Right atrium auricular region (tissue), 2 donors: ENCODE data around the gene ISCA1. TPM values are rescaled to one million over a fixed set of nuclear protein-coding genes. Genes with fewer than 3 reads are reported as not detected.
"Not testable (repeated sequence)": the region's sequence is repeated elsewhere in the genome, so short reads cannot be mapped to it uniquely, and the experiment has no call there.

Experiments
- DNase-seq: peaks from one replicate; pipeline ENCODE4 v3.0.0-alpha.2; 2019; ENCODE audit warnings: low spot score
- H3K27ac ChIP-seq, 2 donors: fragments of 200-600 bp; sonication (generic); 1 replicate in 1 of 2; 2 replicates in 1 of 2; pipeline ENCODE4 v1.5.1; 2016 to 2019
- H3K27me3 ChIP-seq, 2 donors: fragments of 200-600 bp; sonication (generic); one replicate each; pipeline versions ENCODE4 v1.5.1 to v1.6.0; 2017 to 2019
- H3K36me3 ChIP-seq: fragments of 200-600 bp; sonication (generic); one replicate; pipeline ENCODE4 v1.5.1; 2016
- H3K4me1 ChIP-seq, 2 donors: fragments of 200-600 bp; sonication (generic); one replicate each; pipeline versions ENCODE4 v1.5.1 to v1.6.0; 2017 to 2019
- H3K4me3 ChIP-seq, 2 donors: fragments of 200-600 bp; sonication (generic); 1 replicate in 1 of 2; 2 replicates in 1 of 2; pipeline ENCODE4 v1.5.1; 2017 to 2019; ENCODE audit warnings: mild to moderate bottlenecking in 1 of 2, moderate library complexity in 1 of 2
- H3K9me3 ChIP-seq, 2 donors: fragments of 200-600 bp; sonication (generic); one replicate each; pipeline ENCODE4 v1.5.1; 2019
- total RNA-seq, 2 donors: library from RNA; depleted of rRNA; stranded (reverse); fragments of >200 nt; gene quantifications; one replicate each; pipeline ENCODE4 v1.1.0, GENCODE V29; 2016
- TF ChIP-seq, protein P1 (sequence below), 2 donors: fragments of 200-600 bp; sonication (generic); IDR thresholded peaks; one replicate each; pipeline ENCODE4 v1.5.1; 2019; ENCODE audit warnings: antibody characterized with exemption in 2 of 2

Gene ISCA1
- total RNA-seq, 2 donors from 2014 or later = 54.8 to 99.9 TPM

DNA sequence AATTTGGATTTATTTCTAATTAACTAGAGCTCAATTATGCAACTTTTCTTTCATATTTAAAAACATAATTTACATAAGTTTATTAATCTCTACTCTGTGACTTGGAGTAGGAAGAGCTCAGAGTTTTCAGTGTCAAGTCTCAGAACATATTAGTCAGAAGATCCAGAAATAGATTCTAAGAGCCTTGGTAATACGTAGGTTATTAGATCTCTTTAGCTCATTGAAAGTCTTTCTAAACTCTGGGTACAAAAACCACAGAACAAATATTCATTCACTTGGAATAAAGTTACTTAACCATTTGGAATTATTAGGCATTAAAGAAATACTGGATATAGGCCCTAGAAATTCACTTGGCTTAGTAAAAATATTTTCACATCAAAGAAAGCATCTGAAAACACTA is 26.3 kb upstream of the ISCA1 start:
- H3K9me3 ChIP-seq = no peaks in the 10 kb centered on the region
- H3K27me3 ChIP-seq = no peaks in the 10 kb centered on the region
- H3K36me3 ChIP-seq = peaks cover 75% of the 10 kb centered on the region
- no peaks in the 10 kb centered on the region for H3K4me1 ChIP-seq
- no peak for DNase-seq
- H3K4me3 ChIP-seq = no peak overlapping the region
- TF ChIP-seq, protein P1, sequence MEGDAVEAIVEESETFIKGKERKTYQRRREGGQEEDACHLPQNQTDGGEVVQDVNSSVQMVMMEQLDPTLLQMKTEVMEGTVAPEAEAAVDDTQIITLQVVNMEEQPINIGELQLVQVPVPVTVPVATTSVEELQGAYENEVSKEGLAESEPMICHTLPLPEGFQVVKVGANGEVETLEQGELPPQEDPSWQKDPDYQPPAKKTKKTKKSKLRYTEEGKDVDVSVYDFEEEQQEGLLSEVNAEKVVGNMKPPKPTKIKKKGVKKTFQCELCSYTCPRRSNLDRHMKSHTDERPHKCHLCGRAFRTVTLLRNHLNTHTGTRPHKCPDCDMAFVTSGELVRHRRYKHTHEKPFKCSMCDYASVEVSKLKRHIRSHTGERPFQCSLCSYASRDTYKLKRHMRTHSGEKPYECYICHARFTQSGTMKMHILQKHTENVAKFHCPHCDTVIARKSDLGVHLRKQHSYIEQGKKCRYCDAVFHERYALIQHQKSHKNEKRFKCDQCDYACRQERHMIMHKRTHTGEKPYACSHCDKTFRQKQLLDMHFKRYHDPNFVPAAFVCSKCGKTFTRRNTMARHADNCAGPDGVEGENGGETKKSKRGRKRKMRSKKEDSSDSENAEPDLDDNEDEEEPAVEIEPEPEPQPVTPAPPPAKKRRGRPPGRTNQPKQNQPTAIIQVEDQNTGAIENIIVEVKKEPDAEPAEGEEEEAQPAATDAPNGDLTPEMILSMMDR (IDR thresholded peaks at IDR 0.05) = no peak
- no peak overlapping the region for H3K27ac ChIP-seq

DNA sequence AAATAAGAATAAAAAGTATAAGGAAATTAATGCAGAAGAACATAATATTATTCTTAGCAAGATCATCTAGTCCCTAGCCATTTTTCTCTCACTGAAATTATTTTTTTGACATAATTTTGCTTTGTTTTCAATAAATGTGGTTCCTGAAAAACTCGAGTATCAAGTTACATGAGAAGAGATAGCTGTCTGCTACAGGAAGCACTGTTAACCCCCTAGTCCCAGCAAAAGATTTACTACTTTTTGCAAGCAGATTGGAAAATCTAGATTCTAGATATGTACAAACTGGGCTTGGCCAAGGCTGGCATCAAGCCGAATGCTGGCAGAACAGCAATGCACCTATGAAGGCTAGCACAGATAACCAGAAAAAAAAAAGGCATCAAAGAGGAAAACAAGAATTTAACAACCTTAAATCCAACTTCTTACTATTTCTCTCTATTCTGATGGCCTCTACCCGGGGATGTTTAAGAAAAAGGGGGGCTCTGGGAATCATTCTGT is 21.9 kb upstream of the ISCA1 start:
- H3K9me3 ChIP-seq = no peaks in the 10 kb centered on the region
- H3K4me1 ChIP-seq = no peaks in the 10 kb centered on the region
- TF ChIP-seq, protein P1 (IDR thresholded peaks at IDR 0.05) = no peak
- peaks cover 90% of the 10 kb centered on the region for H3K36me3 ChIP-seq
- no peak for DNase-seq
- no peak overlapping the region for H3K27ac ChIP-seq
- no peak overlapping the region for H3K4me3 ChIP-seq
- no peaks in the 10 kb centered on the region for H3K27me3 ChIP-seq

DNA sequence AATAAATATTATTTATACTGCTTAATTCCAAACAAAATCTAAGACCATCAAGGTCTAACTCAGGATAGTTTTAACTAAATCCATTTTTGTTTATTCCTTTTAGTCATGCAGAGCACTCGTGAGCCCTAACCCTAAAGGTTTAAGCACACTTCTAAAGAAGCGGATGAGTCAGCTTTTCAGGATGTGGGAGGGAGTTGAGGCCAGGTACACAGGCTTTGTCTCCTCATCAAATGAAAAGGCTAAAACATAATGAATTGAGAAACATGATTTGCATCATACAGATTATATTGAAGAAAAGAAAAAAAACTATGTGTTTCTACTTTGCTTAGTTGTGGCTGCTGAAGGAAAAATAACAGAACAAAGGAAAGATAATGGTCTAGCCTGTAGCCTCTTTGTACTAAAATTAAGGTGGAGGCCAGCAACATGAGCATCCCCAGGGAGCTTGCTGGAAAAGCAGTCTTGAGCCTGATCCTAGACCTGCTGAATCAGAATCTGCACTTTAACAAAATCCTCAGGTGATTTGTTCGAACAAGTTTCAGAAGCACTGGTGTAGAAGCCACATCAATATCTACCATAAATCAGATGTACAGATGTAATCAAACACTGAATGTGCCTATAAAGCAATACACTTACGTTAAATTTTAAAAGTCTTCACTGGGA is 21.1 kb upstream of the ISCA1 start:
- Histone ChIP-seq H3K4me3 (no peak overlapping the region), H3K4me1 (no peaks in the 10 kb centered on the region), H3K9me3 (no peaks in the 10 kb centered on the region), H3K27me3 (no peaks in the 10 kb centered on the region), H3K36me3 (peaks cover 93% of the 10 kb centered on the region), H3K27ac (no peak overlapping the region)
- TF ChIP-seq, protein P1 (IDR thresholded peaks at IDR 0.05) = no peak
- no peak for DNase-seq

DNA sequence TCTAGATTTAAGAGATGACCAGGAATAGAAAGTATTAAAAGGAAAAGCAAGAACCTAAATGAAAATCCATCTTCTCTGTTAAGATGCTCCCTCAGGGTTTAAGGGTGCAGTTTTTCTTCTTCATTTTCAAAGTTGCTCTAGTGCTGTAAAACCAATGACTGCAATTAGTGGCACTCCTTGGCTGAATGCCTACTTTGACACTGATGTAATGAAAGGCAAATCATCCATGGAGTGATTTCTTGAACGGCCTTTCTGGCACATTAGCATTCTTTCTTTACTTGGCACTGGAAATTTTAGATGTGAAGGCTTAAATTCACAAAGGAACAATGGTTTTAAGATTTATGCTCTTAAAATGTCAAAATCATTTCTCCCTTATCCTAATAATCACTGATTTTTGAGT is 19.3 kb upstream of the ISCA1 start:
- Histone ChIP-seq H3K36me3 (peaks cover 91% of the 10 kb centered on the region), H3K27ac (no peak overlapping the region)

DNA sequence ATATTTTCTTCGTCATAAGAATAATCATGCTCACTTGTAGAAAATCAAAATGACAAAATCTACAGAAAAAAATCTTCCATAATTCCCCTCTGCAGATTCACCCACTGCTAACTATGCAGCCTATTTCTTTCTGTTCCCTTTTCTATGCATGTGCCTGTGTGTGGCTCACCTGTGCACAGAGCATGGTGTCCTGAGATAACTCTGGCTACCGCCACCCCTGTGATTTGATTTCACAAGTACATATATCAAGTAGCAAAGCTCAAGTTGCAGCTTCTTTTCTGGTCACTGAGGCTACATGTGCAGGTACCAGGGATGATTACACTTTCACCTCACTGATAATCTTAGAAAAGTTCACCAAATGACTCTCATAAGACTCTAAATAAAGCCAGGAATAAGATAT is 18.4 kb upstream of the ISCA1 start:
- Histone ChIP-seq H3K4me3 (no peak overlapping the region), H3K4me1 (no peaks in the 10 kb centered on the region), H3K9me3 (no peaks in the 10 kb centered on the region), H3K27ac (no peak overlapping the region), H3K27me3 (no peaks in the 10 kb centered on the region), H3K36me3 (peaks cover 84% of the 10 kb centered on the region)
- DNase-seq = no peak
- TF ChIP-seq, protein P1 (IDR thresholded peaks at IDR 0.05) = no peak

More for the DNA sequence above, 19.3 kb upstream of the ISCA1 start:
- Histone ChIP-seq H3K4me3 (no peak overlapping the region), H3K9me3 (no peaks in the 10 kb centered on the region), H3K27me3 (no peaks in the 10 kb centered on the region), H3K4me1 (no peaks in the 10 kb centered on the region)
- no peak for DNase-seq
- TF ChIP-seq, protein P1 (IDR thresholded peaks at IDR 0.05) = no peak

DNA sequence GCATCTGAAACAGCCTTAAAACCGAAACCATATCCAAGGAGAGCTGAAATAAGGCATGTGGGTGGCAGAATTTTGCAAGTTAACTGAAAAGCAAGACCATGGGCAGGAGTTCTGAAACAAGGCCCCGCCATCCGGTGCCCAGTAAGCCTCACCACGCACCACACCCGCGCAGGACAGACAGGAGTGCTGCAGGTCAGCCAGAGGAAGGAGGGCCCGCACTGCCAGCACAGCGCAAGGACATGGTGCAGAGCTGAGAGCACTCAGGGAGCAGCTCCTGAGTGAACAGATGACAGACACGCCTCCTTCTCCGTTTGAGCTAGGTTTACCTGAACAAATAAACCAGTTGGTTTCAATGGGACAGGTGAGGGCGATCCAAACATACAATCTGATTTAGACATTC is 16.5 kb upstream of the ISCA1 start:
- TF ChIP-seq, protein P1 (IDR thresholded peaks at IDR 0.05) = no peak
- Histone ChIP-seq H3K9me3 (no peaks in the 10 kb centered on the region), H3K27me3 (no peaks in the 10 kb centered on the region), H3K4me1 (no peaks in the 10 kb centered on the region), H3K27ac (no peak overlapping the region), H3K4me3 (no peak overlapping the region), H3K36me3 (peaks cover 71% of the 10 kb centered on the region)
- no peak for DNase-seq

DNA sequence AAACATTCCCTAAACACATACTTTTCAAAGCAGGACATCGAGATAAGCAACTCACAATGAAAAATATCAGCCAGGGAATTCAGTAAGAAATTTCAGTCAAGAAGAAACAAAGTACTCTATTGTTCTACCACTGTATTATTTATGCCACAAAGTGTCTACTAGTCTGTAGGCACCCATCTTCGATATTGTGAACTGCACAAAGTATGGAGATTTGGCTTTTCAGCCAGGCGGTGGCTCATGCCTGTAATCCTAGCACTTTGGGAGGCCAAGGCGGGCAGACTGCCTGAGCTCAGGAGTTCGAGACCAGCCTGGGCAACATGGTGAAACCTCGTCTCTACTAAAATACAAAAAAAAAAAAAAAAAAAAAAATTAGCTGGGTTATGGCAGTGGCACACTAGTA is 8.0 kb upstream of the ISCA1 start:
- not testable (repeated sequence) for H3K9me3 ChIP-seq, DNase-seq, H3K4me3 ChIP-seq, H3K36me3 ChIP-seq, H3K27me3 ChIP-seq, H3K4me1 ChIP-seq, H3K27ac ChIP-seq
